Measurements from ENCODE around the gene PMPCA.
"Not testable (repeated sequence)": the region's sequence is repeated elsewhere in the genome, so short reads cannot be mapped to it uniquely, and the experiment has no call there.

PMPCA gene

GRCh38 chr9:136418182-136419091, 8.0 kb downstream of the PMPCA start:
- no peak for DNase-seq

GRCh38 chr9:136419092-136419420, 8.6 kb downstream of the PMPCA start:
- DNase-seq: no peak

GRCh38 chr9:136421791-136422190, 11.3 kb downstream of the PMPCA start:
- no peak for DNase-seq

GRCh38 chr9:136422876-136423275, 12.4 kb downstream of the PMPCA start:
- no peak for DNase-seq

GRCh38 chr9:136423432-136424146, 13.1 kb downstream of the PMPCA start:
- DNase-seq: no peak

- DNase-seq: no peak
Observed at GRCh38 chr9:136424750-136425362, 14.4 kb downstream of the PMPCA start.

GRCh38 chr9:136425367-136425766, 14.9 kb downstream of the PMPCA start:
- DNase-seq: not testable (repeated sequence)

- no peak for DNase-seq
Observed at GRCh38 chr9:136426787-136427186, 16.3 kb downstream of the PMPCA start.

DNA sequence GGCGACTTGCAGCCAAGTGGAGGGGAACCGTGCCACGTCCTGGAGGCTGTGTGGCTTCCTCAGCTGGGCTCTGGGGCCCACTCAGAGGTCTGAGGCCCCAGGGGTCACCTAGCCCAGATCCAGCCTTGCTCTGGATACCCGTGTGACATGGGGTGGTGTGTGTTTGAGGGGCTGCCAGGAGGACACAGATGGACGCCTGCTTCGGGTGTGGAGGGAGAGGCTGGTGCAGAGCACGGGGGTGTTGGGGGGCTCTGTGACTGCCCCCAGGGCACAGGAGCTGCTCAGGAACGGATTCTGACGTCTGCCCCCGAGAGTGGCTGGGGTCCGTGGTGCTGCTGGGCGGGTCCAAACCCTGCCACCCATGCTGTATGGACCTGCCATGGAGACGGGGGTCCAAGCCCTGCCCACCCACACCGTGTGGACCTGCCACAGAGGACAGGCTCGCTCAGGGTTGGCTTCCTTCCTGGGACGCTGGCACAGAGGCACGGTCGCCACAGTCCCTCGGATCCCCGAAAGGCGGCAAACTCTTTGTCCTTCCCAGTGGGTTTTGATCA, 18.7 kb downstream of the PMPCA start:
- DNase-seq: no peak

DNA sequence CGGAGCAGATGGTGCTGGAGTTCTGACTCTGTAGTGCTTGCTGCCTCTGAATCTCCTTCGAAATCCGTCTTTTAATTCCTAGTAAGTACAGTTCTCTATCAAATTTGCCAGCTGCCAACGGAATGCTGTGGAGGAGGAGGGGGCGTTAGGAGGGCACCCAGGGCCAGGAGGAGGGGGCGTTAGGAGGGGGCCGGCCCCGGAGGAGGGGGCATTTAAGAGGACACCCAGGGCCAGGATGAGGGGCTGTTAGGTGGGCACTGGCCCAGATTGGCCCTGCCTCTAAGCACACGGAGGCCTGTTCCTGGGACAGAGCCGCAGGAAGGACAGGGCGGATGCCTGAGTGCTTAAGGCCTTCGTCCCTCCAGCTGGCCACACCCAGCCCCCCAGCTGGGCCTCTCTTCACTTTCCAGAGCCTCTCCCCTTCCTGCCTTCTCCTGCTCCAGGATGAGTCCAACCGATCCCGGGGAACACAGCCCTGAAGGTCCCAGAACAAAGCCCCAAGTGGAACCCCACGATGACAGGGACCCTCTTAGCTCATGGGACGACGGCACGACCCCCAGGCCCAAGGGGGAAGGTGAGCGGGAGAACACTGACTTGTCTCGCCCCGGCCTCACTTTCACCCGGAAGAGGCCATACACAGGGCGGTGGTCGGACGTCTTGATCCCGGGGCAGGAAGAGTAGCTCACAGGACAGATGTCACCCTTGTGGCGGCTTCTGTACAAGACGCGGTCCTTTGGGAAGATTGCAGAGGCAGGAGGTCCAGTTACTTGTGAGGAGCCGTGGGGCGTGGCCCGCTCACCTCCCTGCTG, 19.4 kb downstream of the PMPCA start:
- DNase-seq: no peak

GRCh38 chr9:136430588-136431234, 20.3 kb downstream of the PMPCA start:
- no peak for DNase-seq

GRCh38 chr9:136431782-136432350, 21.4 kb downstream of the PMPCA start:
- DNase-seq: no peak

- no peak for DNase-seq
Observed at GRCh38 chr9:136432591-136432990, 22.1 kb downstream of the PMPCA start.

- DNase-seq: no peak
Observed at GRCh38 chr9:136433043-136433715, 22.7 kb downstream of the PMPCA start.

DNA sequence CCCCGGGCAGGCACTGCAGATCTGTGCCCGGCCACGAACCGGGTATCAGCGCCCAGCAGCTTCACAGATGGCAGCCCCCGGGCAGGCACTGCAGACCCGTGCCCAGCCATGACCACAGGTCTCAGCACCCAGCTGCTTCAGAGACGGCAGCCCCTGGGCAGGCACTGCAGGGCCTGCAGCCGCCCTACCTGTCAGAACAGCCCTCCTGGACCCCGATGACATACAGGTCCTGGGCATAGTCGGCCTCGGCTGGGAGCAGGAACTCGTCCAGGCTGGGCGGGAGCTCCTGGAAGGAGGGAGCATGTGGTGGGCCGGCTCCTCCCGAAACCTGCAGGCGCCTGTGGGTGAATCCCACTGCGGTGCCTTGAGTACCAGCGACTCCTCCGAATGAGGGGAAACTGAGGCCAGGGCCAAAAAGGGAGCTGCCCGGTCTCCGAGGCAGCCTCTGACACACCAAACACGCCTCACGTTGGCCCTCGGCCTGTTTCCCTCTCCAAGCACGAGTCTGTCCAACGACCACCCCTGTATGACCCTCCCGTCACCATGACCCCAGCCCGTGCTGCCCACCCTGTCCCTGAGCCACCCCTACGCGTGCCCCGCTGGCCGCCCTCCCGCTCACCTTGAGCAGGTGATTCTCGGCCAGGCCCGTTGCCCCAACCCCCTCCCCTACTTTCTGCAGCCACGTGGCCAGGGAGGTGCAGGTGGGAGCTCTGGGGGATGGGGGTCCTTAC, 23.6 kb downstream of the PMPCA start:
- DNase-seq: no peak

DNA sequence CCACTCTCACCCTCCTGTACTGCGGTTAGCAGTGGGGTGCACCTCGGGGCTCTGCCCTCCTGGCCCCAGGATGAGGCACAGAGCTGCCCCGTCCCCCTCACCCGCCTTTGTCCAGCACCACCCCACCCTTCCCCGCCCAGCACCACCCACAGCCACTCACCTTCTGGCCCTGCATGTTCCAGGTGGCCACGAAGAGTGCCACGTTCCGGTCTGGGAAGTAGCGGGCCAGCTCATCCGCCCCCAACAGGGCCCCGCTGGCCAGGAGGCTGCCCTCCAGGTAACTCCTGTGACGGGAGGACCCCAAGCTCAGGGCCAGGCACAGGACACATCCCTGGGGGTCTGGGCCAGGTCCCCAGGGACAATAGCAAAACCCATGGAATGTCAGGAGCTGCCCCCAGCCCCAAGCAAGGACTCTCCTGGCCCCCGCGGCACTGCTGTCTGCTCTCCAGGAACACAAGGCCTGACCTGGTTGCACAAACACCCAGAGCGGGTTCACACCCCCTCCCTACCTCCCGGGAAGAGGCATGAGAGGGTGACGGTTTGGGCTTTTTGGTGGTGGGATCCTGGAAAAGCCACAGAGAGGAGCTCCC, 24.2 kb downstream of the PMPCA start:
- DNase-seq: no peak

DNA sequence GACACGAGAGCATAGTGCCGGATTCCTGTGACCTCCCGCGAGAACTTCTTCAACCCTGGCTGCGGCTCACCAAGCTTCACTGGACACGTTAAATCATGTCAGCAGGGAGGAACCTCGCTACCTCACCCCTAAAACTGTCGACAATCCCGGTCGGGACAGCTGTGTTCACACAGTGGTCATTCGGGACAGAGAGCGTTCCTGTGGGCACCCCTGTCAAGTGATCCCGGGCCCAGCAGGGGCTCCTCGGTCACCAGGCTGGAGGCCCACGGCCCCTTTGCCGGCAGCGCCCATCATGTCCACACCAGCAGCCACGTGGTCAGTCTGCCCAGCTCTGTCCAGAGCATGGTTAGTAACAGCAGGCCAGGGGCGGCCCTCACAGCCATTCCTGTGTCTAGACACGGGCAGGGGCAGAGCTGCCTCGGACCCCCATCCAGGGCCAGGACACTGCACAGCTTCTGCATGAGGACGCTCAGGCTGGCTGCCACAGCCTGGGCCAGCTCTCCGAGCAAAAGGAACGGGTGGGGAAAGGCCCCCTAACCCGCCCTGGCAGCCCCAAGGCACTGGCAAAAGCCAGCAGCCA, 25.7 kb downstream of the PMPCA start:
- no peak for DNase-seq

GRCh38 chr9:136437430-136437829, 27.0 kb downstream of the PMPCA start:
- DNase-seq: no peak

DNA sequence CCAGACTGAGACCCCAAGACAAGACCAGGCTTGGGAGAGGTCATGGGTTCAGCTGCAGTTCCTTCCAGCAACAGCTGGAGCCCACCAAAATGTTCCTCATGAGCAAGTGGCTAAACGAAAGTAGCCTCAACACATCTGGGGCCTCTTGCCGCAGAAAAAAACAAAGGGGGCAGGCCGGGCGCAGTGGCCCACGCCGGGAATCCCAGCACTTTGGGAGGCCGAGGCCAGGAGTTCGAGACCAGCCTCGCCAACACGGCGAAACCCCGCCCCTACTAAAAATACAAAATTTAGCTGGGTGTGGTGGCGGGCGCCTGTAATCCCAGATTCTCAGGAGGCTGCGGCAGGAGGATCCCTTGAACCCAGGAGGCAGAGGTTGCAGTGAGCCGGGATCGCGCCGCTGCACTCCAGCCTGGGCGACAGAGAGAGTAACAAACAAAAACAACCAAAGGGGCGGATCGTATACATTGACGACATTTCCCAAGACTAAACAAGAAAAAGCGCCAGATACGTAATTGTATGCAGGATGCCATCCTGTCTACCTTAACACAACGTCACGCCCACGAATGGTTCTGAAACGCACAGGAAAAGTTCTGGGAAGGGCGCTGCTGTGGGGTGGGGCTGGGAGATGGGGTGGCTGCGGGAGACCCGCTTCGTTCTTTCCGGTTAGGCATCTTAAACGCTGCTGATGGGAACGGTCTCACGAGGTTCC, 27.5 kb downstream of the PMPCA start:
- no peak for DNase-seq
